IMR-90 (cell line): ENCODE data around the gene PTGES3. TPM values are rescaled to one million over a fixed set of nuclear protein-coding genes. Genes with fewer than 3 reads are reported as not detected.

Experiments
- ATAC-seq: fragments of 200-7000 bp; cut with Tn5 transposase; 2 replicates; pipeline ENCODE4 v1.9.1; 2020; ENCODE audit warnings: low read depth, mild to moderate bottlenecking, moderate library complexity
- BruUV-seq: library from RNA; stranded (reverse); fragments of 400-500 nt; replicated peaks from 2 replicates; lab custom pipeline; 2021; lab: Mats Ljungman, UMichigan
- CTCF ChIA-PET: fragments of 300-600 bp; formaldehyde crosslinking; extraction: SDS; loops from one replicate; lab custom pipeline; 2021; ENCODE audit warnings: antibody characterized with exemption; lab: Yijun Ruan, JAX
- POLR2A ChIA-PET: fragments of 300-600 bp; sonication (Branson Sonifier 250); formaldehyde crosslinking; loops from one replicate; lab custom pipeline; 2022; ENCODE audit warnings: antibody characterized with exemption; ENCODE audit not compliant: unreplicated experiment; lab: Charles Lee
- DNase-seq: peaks from one replicate; pipeline ENCODE4 v3.0.0; 2013
- H2AFZ ChIP-seq: replicated peaks from 2 replicates; pipeline ENCODE3; 2013; ENCODE audit warnings: low read length, mild to moderate bottlenecking; ENCODE audit not compliant: poor library complexity
- H2AK5ac ChIP-seq: 2 replicates; pipeline ENCODE4 v1.6.1; 2013; ENCODE audit warnings: low read depth, low read length, inconsistent platforms
- H2AK9ac ChIP-seq: replicated peaks from 2 replicates; pipeline ENCODE3; 2013; ENCODE audit warnings: mild to moderate bottlenecking, low read depth, low read length, moderate library complexity; ENCODE audit not compliant: poor library complexity
- H2BK120ac ChIP-seq: 2 replicates; pipeline ENCODE4 v1.6.1; 2013; ENCODE audit warnings: low read depth, low read length, inconsistent platforms
- H2BK15ac ChIP-seq: 3 replicates; pipeline ENCODE4 v1.6.1; 2013; ENCODE audit warnings: low read depth, low read length, inconsistent platforms
- H2BK20ac ChIP-seq: 2 replicates; pipeline ENCODE4 v1.6.1; 2013; ENCODE audit warnings: low read depth, mild to moderate bottlenecking, inconsistent platforms, low read length, moderate library complexity
- H2BK5ac ChIP-seq: 2 replicates; pipeline ENCODE4 v1.6.1; 2013; ENCODE audit warnings: mild to moderate bottlenecking, low read depth, low read length, inconsistent platforms; ENCODE audit not compliant: poor library complexity, severe bottlenecking
- H3K14ac ChIP-seq: replicated peaks from 2 replicates; pipeline ENCODE4 v1.6.1; 2013; ENCODE audit warnings: low read depth, low read length, inconsistent platforms
- H3K18ac ChIP-seq: 2 replicates; pipeline ENCODE4 v1.6.1; 2013; ENCODE audit warnings: low read depth, low read length, control low read depth
- H3K23ac ChIP-seq: 2 replicates; pipeline ENCODE4 v1.6.1; 2013; ENCODE audit warnings: low read depth, low read length, inconsistent platforms
- H3K27ac ChIP-seq: 2 replicates; pipeline ENCODE4 v1.5.1; 2013; ENCODE audit warnings: mild to moderate bottlenecking, control low read depth, low read length; ENCODE audit not compliant: insufficient read depth
- H3K27me3 ChIP-seq: 2 replicates; pipeline ENCODE4 v1.6.1; 2013; ENCODE audit warnings: low read length; ENCODE audit not compliant: control insufficient read depth, insufficient read depth
- H3K36me3 ChIP-seq: 2 replicates; pipeline ENCODE4 v1.6.1; 2013; ENCODE audit warnings: low read length, mixed read lengths; ENCODE audit not compliant: control insufficient read depth, insufficient read depth
- H3K4ac ChIP-seq: 2 replicates; pipeline ENCODE4 v1.6.1; 2013; ENCODE audit warnings: low read depth, low read length, inconsistent platforms
- H3K4me1 ChIP-seq: 2 replicates; pipeline ENCODE4 v1.6.1; 2013; ENCODE audit warnings: low read length, mixed read lengths; ENCODE audit not compliant: control insufficient read depth, insufficient read depth
- H3K4me2 ChIP-seq: 2 replicates; pipeline ENCODE4 v1.6.1; 2013; ENCODE audit warnings: low read depth, mild to moderate bottlenecking, control low read depth, low read length, moderate library complexity
- H3K4me3 ChIP-seq: 2 replicates; pipeline ENCODE4 v1.5.1; 2013; ENCODE audit warnings: low read depth, mild to moderate bottlenecking, control low read depth, low read length, moderate library complexity; ENCODE audit not compliant: insufficient read depth
- H3K56ac ChIP-seq: 2 replicates; pipeline ENCODE4 v1.6.1; 2013; ENCODE audit warnings: low read length, inconsistent platforms; ENCODE audit not compliant: insufficient read depth; ENCODE audit errors: extremely low read depth
- H3K79me1 ChIP-seq, 2 experiments: 2 replicates each; pipeline ENCODE4 v1.6.1; 2013; ENCODE audit warnings: low read length in 2 of 2, inconsistent platforms in 1 of 2, low read depth in 1 of 2
- H3K9ac ChIP-seq: 2 replicates; pipeline ENCODE4 v1.6.1; 2013; ENCODE audit warnings: low read depth, low read length, control low read depth
- H3K9me1 ChIP-seq: 2 replicates; pipeline ENCODE4 v1.6.1; 2013; ENCODE audit warnings: low read length, inconsistent platforms; ENCODE audit not compliant: insufficient read depth
- H3K9me3 ChIP-seq: 2 replicates; pipeline ENCODE4 v1.6.1; 2013; ENCODE audit warnings: low read length; ENCODE audit not compliant: control insufficient read depth, insufficient read depth
- H4K20me1 ChIP-seq: 2 replicates; pipeline ENCODE4 v1.6.1; 2013; ENCODE audit warnings: low read length, inconsistent platforms; ENCODE audit not compliant: insufficient read depth
- H4K5ac ChIP-seq: 2 replicates; pipeline ENCODE4 v1.6.1; 2013; ENCODE audit warnings: mild to moderate bottlenecking, low read depth, low read length, control low read depth
- H4K8ac ChIP-seq, 2 experiments: 2 replicates each; pipeline ENCODE4 v1.6.1; 2013; ENCODE audit warnings: low read depth in 2 of 2, low read length in 2 of 2, control low read depth in 1 of 2, inconsistent platforms in 1 of 2
- H4K91ac ChIP-seq: 2 replicates; pipeline ENCODE4 v1.6.1; 2013; ENCODE audit warnings: low read depth, low read length, inconsistent platforms; ENCODE audit not compliant: insufficient read depth
- BHLHE40 ChIP-seq: fragments of 150-350 bp; IDR thresholded peaks from 2 replicates; pipeline ENCODE4 v1.6.1; 2016; ENCODE audit warnings: mild to moderate bottlenecking, low read depth, low read length
- MXI1 ChIP-seq: IDR thresholded peaks from 2 replicates; pipeline ENCODE4 v1.6.1; 2012; ENCODE audit warnings: low read depth, mild to moderate bottlenecking, low read length, moderate library complexity, borderline replicate concordance
- RCOR1 ChIP-seq: IDR thresholded peaks from 2 replicates; pipeline ENCODE4 v1.6.1; 2012; ENCODE audit warnings: mild to moderate bottlenecking, low read length, improper control_type of control experiment; ENCODE audit not compliant: insufficient replicate concordance
- WGBS, 2 experiments: methylation state at CpG; one replicate each; pipeline versions ENCODE4 v1.1.5 to v1.1.7; 2013; ENCODE audit warnings: missing lambda C conversion rate in 2 of 2; ENCODE audit not compliant: insufficient read length in 1 of 2; ENCODE audit errors: extremely low coverage in 2 of 2; 5-methylcytosine and 5-hydroxymethylcytosine counted together
- dilution Hi-C: fragments of 300-500 bp; cut with HindIII; formaldehyde crosslinking; loops from one replicate; pipeline ENCODE4 v1.14.3; 2018; ENCODE audit warnings: low sequenced_read_pairs; ENCODE audit not compliant: unreplicated experiment
- in situ Hi-C: fragments of 300-500 bp; cut with MboI; formaldehyde crosslinking; loops from 3 replicates; pipeline ENCODE4 v1.14.3; 2019; ENCODE audit warnings: low sequenced_read_pairs, inconsistent platforms, mixed read lengths
- intact Hi-C: fragments of 100-400 bp; cut with micrococcal nuclease; formaldehyde crosslinking; loops from 2 replicates; pipeline ENCODE4 v1.10.0; 2022
- polyA plus RNA-seq, 3 experiments: library from polyadenylated mRNA; depleted of rRNA; stranded (reverse); fragments of >200 nt; gene quantifications; 2 replicates each; pipeline ENCODE4 v1.2.3, GENCODE V29; 2012; ENCODE audit warnings: low replicate concordance in 1 of 3
- total RNA-seq: library from RNA; depleted of rRNA; stranded (reverse); fragments of >200 nt; gene quantifications from 2 replicates; pipeline ENCODE4 v1.2.3, GENCODE V29; 2012
- TF ChIP-seq, protein P1 (sequence below): fragments of 150-350 bp; IDR thresholded peaks from 2 replicates; pipeline ENCODE4 v1.6.1; 2016; ENCODE audit warnings: low read depth, mild to moderate bottlenecking, low read length, moderate library complexity, borderline replicate concordance

PTGES3 gene
- total and polyA plus RNA-seq, 2 of the 4 experiments (the other 2 are of a cell fraction), result 42.7 to 73.2 TPM

DNA sequence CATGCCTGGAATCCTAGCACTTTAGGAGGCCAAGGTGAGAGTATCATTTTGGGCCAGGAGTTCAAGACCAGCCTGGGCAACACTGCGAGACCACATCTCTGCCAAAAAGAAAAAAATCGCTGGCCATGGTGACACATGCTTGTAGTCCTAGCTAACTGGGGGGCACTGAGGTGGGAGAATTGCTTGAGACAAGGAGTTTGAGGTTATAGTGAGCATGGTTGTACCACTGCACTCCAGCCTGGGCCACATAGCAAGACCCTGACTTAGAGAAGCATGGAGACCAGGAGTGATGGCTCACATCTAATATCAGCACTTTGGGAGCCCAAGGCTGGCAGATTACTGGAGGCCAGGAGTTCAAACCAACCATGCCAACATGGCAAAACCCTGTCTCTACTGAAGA lies 9.2 kb downstream of the PTGES3 start:
- Histone ChIP-seq H3K79me1 (peaks cover 0 to 38% of the 10 kb centered on the region in 2 experiments; a peak in 2 of 4 replicates), H3K14ac (no peak overlapping the region), H2BK5ac (no peak overlapping the region), H2AK9ac (no peak overlapping the region), H2AK5ac (no peak overlapping the region), H2BK15ac (no peak overlapping the region), H3K27ac (no peak overlapping the region), H3K9me1 (peaks cover 15% of the 10 kb centered on the region), H3K36me3 (peaks cover 21% of the 10 kb centered on the region), H4K91ac (no peak overlapping the region), H3K27me3 (no peaks in the 10 kb centered on the region), H3K4ac (no peak overlapping the region), H3K9me3 (no peaks in the 10 kb centered on the region), H4K20me1 (peaks cover 93% of the 10 kb centered on the region), H3K4me3 (no peak overlapping the region), H3K18ac (no peak overlapping the region), H3K56ac (no peak overlapping the region), H2BK20ac (no peak overlapping the region), H2AFZ (no peak overlapping the region), H3K4me1 (peaks cover 2% of the 10 kb centered on the region; the same call in 1 of the 2 replicates), H4K5ac (no peak overlapping the region), H2BK120ac (no peak overlapping the region), H3K4me2 (no peak overlapping the region), H4K8ac (no peak overlapping the region), H3K23ac (no peak overlapping the region), H3K9ac (no peak overlapping the region)
- WGBS, 2 experiments, result 100% methylated on average over 2 of the region's 2 CpGs; no CpG with 5 or more reads in 1 of the 2 experiments
- TF ChIP-seq BHLHE40 (no peak), MXI1 (no peak), RCOR1 (no peak)
- TF ChIP-seq, protein P1, sequence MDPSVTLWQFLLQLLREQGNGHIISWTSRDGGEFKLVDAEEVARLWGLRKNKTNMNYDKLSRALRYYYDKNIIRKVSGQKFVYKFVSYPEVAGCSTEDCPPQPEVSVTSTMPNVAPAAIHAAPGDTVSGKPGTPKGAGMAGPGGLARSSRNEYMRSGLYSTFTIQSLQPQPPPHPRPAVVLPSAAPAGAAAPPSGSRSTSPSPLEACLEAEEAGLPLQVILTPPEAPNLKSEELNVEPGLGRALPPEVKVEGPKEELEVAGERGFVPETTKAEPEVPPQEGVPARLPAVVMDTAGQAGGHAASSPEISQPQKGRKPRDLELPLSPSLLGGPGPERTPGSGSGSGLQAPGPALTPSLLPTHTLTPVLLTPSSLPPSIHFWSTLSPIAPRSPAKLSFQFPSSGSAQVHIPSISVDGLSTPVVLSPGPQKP, result no peak
- BruUV-seq, result no TSS peak
- in situ Hi-C loops, result no loop called here
- no peak for ATAC-seq
- no peak for DNase-seq
- dilution Hi-C loops, result no loop called here
- intact Hi-C loops, result no loop called here
- CTCF ChIA-PET, result interaction anchor here (0.8 to 1.0 kb wide), 2 partner anchors 14 to 42 kb away, joined by 3 to 4 read pairs; no protein-coding TSS in a partner anchor
- POLR2A ChIA-PET, result no interaction called here
